SK-N-SH treated with all-trans-retinoic acid at 6 μM for 48 hours (cell line): ENCODE data around the gene SASH1.

Experiments used
- BACH2 ChIP-seq: fragments of 250-450 bp; sonication (Bioruptor Pico); IDR thresholded peaks from 2 replicates; pipeline ENCODE4 v1.9.0; 2021; ENCODE audit warnings: mild to moderate bottlenecking, borderline replicate concordance
- ESRRG ChIP-seq: fragments of 250-450 bp; sonication (Bioruptor Pico); IDR thresholded peaks from 2 replicates; pipeline ENCODE4 v1.6.1; 2021; ENCODE audit warnings: mild to moderate bottlenecking
- TCF4 ChIP-seq: fragments of 250-450 bp; sonication (Bioruptor Pico); IDR thresholded peaks from 2 replicates; pipeline ENCODE4 v1.8.0; 2021; ENCODE audit warnings: mild to moderate bottlenecking, moderate library complexity, borderline replicate concordance
- ZFP3 ChIP-seq: fragments of 250-450 bp; sonication (Bioruptor Pico); IDR thresholded peaks from 2 replicates; pipeline ENCODE4 v1.5.0; 2020; ENCODE audit warnings: mild to moderate bottlenecking, moderate library complexity
- ZFP30 ChIP-seq: fragments of 450-650 bp; formaldehyde crosslinking; IDR thresholded peaks from 2 replicates; pipeline ENCODE4 v1.5.0; 2022; ENCODE audit warnings: mild to moderate bottlenecking, moderate library complexity
- ZNF8 ChIP-seq: fragments of 450-650 bp; formaldehyde crosslinking; IDR thresholded peaks from 2 replicates; pipeline ENCODE4 v1.5.0; 2020; ENCODE audit warnings: mild to moderate bottlenecking, moderate library complexity
- TF ChIP-seq, protein P1 (sequence below): fragments of 250-450 bp; sonication (Bioruptor Pico); IDR thresholded peaks from 2 replicates; pipeline ENCODE4 v1.5.0; 2020; ENCODE audit warnings: mild to moderate bottlenecking, moderate library complexity

DNA sequence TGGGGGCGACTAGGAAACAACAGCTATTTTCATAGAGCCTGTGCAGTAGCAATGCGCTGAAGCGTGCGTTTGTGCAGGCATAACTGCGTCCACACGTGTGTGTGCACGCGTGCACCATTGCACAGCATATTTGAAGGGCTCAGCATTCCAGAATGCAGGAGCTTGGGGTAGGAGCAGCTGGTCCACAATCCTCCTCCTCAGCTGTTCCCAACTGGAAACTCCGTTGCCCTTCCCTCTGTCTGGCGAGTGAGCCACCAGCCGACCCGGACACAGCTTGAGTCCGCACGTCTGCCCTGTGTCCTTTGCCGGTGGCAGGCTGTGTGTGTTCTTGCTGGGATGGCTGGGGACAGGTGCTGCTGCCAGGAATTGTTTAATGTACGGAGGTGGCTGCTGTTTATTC is 110.2 kb downstream of the SASH1 start:
- TF ChIP-seq ZFP30 (no peak), ZFP3 (CRISPR knock-in tag) (no peak), TCF4 (CRISPR knock-in tag) (no peak), BACH2 (no peak), ESRRG (CRISPR knock-in tag) (no peak), ZNF8 (no peak)
- TF ChIP-seq, protein P1, sequence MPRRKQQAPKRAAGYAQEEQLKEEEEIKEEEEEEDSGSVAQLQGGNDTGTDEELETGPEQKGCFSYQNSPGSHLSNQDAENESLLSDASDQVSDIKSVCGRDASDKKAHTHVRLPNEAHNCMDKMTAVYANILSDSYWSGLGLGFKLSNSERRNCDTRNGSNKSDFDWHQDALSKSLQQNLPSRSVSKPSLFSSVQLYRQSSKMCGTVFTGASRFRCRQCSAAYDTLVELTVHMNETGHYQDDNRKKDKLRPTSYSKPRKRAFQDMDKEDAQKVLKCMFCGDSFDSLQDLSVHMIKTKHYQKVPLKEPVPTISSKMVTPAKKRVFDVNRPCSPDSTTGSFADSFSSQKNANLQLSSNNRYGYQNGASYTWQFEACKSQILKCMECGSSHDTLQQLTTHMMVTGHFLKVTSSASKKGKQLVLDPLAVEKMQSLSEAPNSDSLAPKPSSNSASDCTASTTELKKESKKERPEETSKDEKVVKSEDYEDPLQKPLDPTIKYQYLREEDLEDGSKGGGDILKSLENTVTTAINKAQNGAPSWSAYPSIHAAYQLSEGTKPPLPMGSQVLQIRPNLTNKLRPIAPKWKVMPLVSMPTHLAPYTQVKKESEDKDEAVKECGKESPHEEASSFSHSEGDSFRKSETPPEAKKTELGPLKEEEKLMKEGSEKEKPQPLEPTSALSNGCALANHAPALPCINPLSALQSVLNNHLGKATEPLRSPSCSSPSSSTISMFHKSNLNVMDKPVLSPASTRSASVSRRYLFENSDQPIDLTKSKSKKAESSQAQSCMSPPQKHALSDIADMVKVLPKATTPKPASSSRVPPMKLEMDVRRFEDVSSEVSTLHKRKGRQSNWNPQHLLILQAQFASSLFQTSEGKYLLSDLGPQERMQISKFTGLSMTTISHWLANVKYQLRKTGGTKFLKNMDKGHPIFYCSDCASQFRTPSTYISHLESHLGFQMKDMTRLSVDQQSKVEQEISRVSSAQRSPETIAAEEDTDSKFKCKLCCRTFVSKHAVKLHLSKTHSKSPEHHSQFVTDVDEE (CRISPR knock-in tag) = no peak
